SU-DHL-6 (cell line): ENCODE data around the gene USF1.

Source experiments
- H2AFZ ChIP-seq: fragments of 200-600 bp; sonication (generic); 2 replicates; pipeline ENCODE4 v1.6.1; 2014; ENCODE audit warnings: low read depth, mild to moderate bottlenecking, moderate library complexity, mixed read lengths, antibody characterized with exemption, low read length; ENCODE audit not compliant: severe bottlenecking
- H3F3A ChIP-seq: fragments of 200-600 bp; shearing (Covaris generic); 2 replicates; pipeline ENCODE4 v1.6.0; 2016; ENCODE audit warnings: antibody characterized with exemption, mild to moderate bottlenecking; ENCODE audit not compliant: insufficient read depth
- H3K27ac ChIP-seq: fragments of 200-600 bp; sonication (generic); 2 replicates; pipeline ENCODE4 v1.5.1; 2016; ENCODE audit warnings: low read depth, mild to moderate bottlenecking, low read length, moderate library complexity, mixed read lengths
- H3K27me3 ChIP-seq: fragments of 200-600 bp; sonication (generic), shearing (Covaris generic); 2 replicates; pipeline ENCODE4 v1.6.0; 2014; ENCODE audit warnings: mild to moderate bottlenecking, low read length
- H3K36me3 ChIP-seq: fragments of 200-600 bp; sonication (generic); 2 replicates; pipeline ENCODE4 v1.6.1; 2014; ENCODE audit warnings: mild to moderate bottlenecking, low read length, mixed read lengths
- H3K4me2 ChIP-seq: fragments of 300-600, 200-600 bp; shearing (Covaris generic), sonication (generic); 2 replicates; pipeline ENCODE4 v1.6.0; 2014; ENCODE audit warnings: low read length, low read depth, mild to moderate bottlenecking; ENCODE audit not compliant: poor library complexity, severe bottlenecking
- H3K4me3 ChIP-seq: fragments of 200-600 bp; sonication (generic); 2 replicates; pipeline ENCODE4 v1.5.1; 2014; ENCODE audit warnings: antibody characterized with exemption, low read length, mild to moderate bottlenecking, mixed read lengths; ENCODE audit not compliant: insufficient read depth, poor library complexity, severe bottlenecking
- H3K79me2 ChIP-seq: fragments of 200-600 bp; sonication (generic); 2 replicates; pipeline ENCODE4 v1.6.1; 2014; ENCODE audit warnings: mild to moderate bottlenecking, low read length, moderate library complexity; ENCODE audit not compliant: insufficient read depth
- H3K9ac ChIP-seq: fragments of 200-600 bp; sonication (generic); 2 replicates; pipeline ENCODE4 v1.7.0; 2014; ENCODE audit warnings: mild to moderate bottlenecking, low read length
- H3K9me2 ChIP-seq: fragments of 200-600 bp; sonication (generic); replicated peaks from 2 replicates; pipeline ENCODE4 v1.6.1; 2014; ENCODE audit warnings: low read length; ENCODE audit not compliant: insufficient read depth
- H3K9me3 ChIP-seq: fragments of 200-600 bp; sonication (generic); 2 replicates; pipeline ENCODE4 v1.6.1; 2014; ENCODE audit warnings: low read length, mixed read lengths; ENCODE audit not compliant: insufficient read depth
- H4K20me1 ChIP-seq: fragments of 200-600 bp; sonication (generic); 2 replicates; pipeline ENCODE4 v1.6.1; 2014; ENCODE audit warnings: low read depth, mild to moderate bottlenecking, antibody characterized with exemption, low read length, moderate library complexity, mixed read lengths
- EZH2phosphoT487 ChIP-seq: fragments of 200-600 bp; sonication (generic), shearing (Covaris generic); conservative IDR thresholded peaks from 2 replicates; pipeline ENCODE4 v1.6.1; 2018; ENCODE audit warnings: mild to moderate bottlenecking, antibody characterized with exemption, low read length, moderate library complexity, mixed read lengths
- TF ChIP-seq, protein P1 (sequence below): fragments of 200-600 bp; sonication (generic); IDR thresholded peaks from one replicate; pipeline ENCODE4 v1.5.1; 2017; ENCODE audit warnings: antibody characterized with exemption, mild to moderate bottlenecking, low read length, moderate library complexity; ENCODE audit not compliant: insufficient read depth, poor library complexity, severe bottlenecking

The USF1 gene

DNA sequence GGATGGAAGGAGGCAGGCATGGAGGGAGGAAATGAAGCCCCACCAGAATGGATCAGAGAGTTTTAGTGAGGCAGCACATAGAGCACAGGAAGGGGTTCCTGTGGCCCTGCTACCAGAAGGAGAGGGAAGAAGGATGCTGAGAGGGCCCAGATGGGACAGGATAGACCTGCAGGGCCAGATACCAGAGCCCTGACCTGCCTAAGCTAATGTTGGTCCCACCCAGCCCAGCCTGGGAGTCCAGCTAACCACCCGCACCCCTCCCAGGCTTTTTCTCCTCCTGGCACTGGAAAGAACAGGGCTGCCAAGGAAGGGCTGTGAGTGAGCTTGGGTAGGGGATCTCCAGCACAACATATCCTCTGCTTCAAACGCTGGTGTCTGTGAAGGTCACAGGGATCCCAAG, 36.7 kb upstream of the USF1 start:
- H3K27me3 ChIP-seq, result no peaks in the 10 kb centered on the region
- H3K9me3 ChIP-seq, result no peaks in the 10 kb centered on the region
- H3K4me2 ChIP-seq, result no peak overlapping the region
- no peak overlapping the region for H3K4me3 ChIP-seq
- no peaks in the 10 kb centered on the region for H4K20me1 ChIP-seq
- H3K9ac ChIP-seq, result no peak overlapping the region
- TF ChIP-seq, protein P1, sequence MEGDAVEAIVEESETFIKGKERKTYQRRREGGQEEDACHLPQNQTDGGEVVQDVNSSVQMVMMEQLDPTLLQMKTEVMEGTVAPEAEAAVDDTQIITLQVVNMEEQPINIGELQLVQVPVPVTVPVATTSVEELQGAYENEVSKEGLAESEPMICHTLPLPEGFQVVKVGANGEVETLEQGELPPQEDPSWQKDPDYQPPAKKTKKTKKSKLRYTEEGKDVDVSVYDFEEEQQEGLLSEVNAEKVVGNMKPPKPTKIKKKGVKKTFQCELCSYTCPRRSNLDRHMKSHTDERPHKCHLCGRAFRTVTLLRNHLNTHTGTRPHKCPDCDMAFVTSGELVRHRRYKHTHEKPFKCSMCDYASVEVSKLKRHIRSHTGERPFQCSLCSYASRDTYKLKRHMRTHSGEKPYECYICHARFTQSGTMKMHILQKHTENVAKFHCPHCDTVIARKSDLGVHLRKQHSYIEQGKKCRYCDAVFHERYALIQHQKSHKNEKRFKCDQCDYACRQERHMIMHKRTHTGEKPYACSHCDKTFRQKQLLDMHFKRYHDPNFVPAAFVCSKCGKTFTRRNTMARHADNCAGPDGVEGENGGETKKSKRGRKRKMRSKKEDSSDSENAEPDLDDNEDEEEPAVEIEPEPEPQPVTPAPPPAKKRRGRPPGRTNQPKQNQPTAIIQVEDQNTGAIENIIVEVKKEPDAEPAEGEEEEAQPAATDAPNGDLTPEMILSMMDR, result no peak
- no peak for TF ChIP-seq EZH2phosphoT487
- H2AFZ ChIP-seq, result no peak overlapping the region
- no peak overlapping the region for H3K27ac ChIP-seq
- H3K9me2 ChIP-seq, result no peaks in the 10 kb centered on the region
- no peaks in the 10 kb centered on the region for H3K36me3 ChIP-seq
- no peaks in the 10 kb centered on the region for H3F3A ChIP-seq
- H3K79me2 ChIP-seq, result no peaks in the 10 kb centered on the region

DNA sequence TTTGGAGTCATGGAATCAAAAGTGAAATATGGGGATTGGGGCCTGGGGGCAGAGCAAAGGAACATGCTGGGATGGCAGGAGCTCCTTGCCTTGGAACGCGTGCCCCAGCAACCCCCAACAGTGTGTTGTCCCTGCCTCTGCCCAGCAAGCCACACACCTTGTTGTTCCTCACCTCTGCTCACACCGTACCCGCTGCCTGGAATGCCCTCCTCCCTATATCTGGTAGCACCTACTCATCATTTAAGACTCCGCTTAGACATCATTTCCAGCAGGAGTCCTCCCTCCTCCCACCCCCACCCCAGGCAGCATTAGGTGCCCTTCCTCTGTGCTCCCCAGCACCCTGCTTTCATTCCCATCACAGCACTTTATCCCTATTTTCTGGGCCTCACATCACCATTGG, 35.7 kb upstream of the USF1 start:
- TF ChIP-seq EZH2phosphoT487, result no peak
- TF ChIP-seq, protein P1, result no peak
- Histone ChIP-seq H4K20me1 (no peaks in the 10 kb centered on the region), H3F3A (no peaks in the 10 kb centered on the region), H2AFZ (no peak overlapping the region), H3K79me2 (no peaks in the 10 kb centered on the region), H3K27me3 (no peaks in the 10 kb centered on the region), H3K9me3 (no peaks in the 10 kb centered on the region), H3K4me3 (no peak overlapping the region), H3K9ac (no peak overlapping the region), H3K27ac (no peak overlapping the region), H3K36me3 (no peaks in the 10 kb centered on the region), H3K9me2 (no peaks in the 10 kb centered on the region), H3K4me2 (no peak overlapping the region)

DNA sequence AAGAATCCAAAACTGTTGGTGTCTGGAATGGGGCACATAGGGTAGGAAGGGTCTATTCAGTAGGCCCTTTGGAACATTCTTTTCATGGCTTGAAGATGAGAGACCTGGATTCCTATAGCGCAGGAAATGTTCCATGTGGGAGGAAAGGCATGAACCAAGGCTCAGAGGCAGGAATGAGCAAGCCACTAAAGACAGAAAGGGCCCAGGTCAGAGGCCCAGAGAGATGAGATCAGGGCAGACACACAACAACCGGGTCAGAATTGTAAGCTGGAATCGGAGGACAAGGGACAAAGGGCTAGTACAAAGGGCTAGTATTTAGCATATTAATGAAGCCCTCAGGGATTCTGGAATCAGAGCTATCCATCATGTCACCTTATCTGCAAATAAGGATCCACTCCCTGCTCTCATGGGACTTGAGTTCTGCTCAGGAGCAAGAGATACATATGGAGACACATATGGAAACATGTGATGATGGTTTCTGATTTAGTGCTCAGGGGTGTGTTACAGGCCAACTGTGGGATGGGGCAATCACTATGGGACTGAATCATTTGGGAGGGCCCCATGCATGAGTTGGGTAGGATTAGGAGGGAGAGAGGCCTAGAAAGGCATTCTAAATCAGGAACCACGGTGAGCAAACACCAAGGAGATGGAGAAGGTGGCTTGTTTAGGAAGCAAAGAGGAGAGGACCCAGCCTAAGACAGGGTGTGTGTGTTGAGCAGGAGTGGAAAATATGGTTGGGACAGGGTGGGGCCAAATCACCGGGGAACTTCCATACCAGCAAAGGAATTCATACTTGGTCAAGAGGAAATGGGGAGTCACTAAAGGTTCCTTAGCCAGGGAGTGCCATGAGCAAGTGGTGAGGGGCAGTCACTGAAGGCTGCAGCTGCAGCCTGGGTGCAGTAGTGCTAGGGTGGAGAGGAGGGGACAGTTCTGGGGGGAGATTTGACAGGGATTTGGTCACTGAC, 34.9 kb upstream of the USF1 start:
- H3K4me2 ChIP-seq, result no peak overlapping the region
- no peak overlapping the region for H2AFZ ChIP-seq

More for the DNA sequence above, 34.9 kb upstream of the USF1 start:
- no peak for TF ChIP-seq EZH2phosphoT487
- TF ChIP-seq, protein P1, result no peak
- Histone ChIP-seq H3K36me3 (no peaks in the 10 kb centered on the region), H3K9me2 (no peaks in the 10 kb centered on the region), H4K20me1 (no peaks in the 10 kb centered on the region), H3K4me3 (no peak overlapping the region), H3K27me3 (no peaks in the 10 kb centered on the region), H3K9me3 (no peaks in the 10 kb centered on the region), H3F3A (no peaks in the 10 kb centered on the region), H3K79me2 (no peaks in the 10 kb centered on the region), H3K27ac (no peak overlapping the region), H3K9ac (no peak overlapping the region)
